Thoracic aorta (tissue), 2 donors: ENCODE measurements around the gene PTPRG. TPM values are rescaled to one million over a fixed set of nuclear protein-coding genes. Genes with fewer than 3 reads are reported as not detected.

Experiments
- ATAC-seq: fragments of 150-250 bp; one replicate; pipeline ENCODE4 v1.8.0; 2017; ENCODE audit warnings: low read depth; ENCODE audit not compliant: insufficient number of reproducible peaks, low FRiP score
- DNase-seq: peaks from one replicate; pipeline ENCODE4 v3.0.0-alpha.2; 2020; ENCODE audit warnings: low spot score
- H3K27ac ChIP-seq, 2 donors: fragments of 200-600 bp; sonication (generic); 1 replicate in 1 of 2; 2 replicates in 1 of 2; pipeline ENCODE4 v1.5.1; 2016; ENCODE audit warnings: mild to moderate bottlenecking in 2 of 2, moderate library complexity in 2 of 2
- H3K27me3 ChIP-seq: fragments of 200-600 bp; sonication (generic); replicated peaks from 2 replicates; pipeline ENCODE4 v1.6.0; 2016; ENCODE audit warnings: mild to moderate bottlenecking; ENCODE audit not compliant: insufficient read depth
- H3K36me3 ChIP-seq: fragments of 200-600 bp; sonication (generic); one replicate; pipeline ENCODE4 v1.5.1; 2016
- H3K4me1 ChIP-seq, 2 donors: fragments of 200-600 bp; sonication (generic); 1 replicate in 1 of 2; 2 replicates in 1 of 2; pipeline versions ENCODE4 v1.5.1 to v1.6.0; 2016; ENCODE audit warnings: low read depth in 2 of 2, mild to moderate bottlenecking in 1 of 2; ENCODE audit not compliant: control insufficient read depth in 1 of 2
- H3K4me3 ChIP-seq: fragments of 200-600 bp; sonication (generic); 2 replicates; pipeline ENCODE4 v1.5.1; 2016; ENCODE audit warnings: mild to moderate bottlenecking
- H3K9me3 ChIP-seq: fragments of 200-600 bp; sonication (generic); 2 replicates; pipeline ENCODE4 v1.5.1; 2016
- CTCF ChIP-seq: fragments of 200-600 bp; sonication (generic); IDR thresholded peaks from one replicate; pipeline ENCODE4 v1.5.1; 2019; ENCODE audit warnings: antibody characterized with exemption
- total RNA-seq, 2 donors: library from RNA; depleted of rRNA; stranded (reverse); fragments of >200 nt; gene quantifications; one replicate each; pipeline versions ENCODE4 v1.1.0 to v1.2.3, GENCODE V29; 2016

PTPRG gene
- total RNA-seq, 2 donors from 2014 or later: 154 to 208 TPM

GRCh38 chr3:61935814-61936213 is 374.4 kb downstream of the PTPRG start:
- H3K36me3 ChIP-seq: no peaks in the 10 kb centered on the region
- no peaks in the 10 kb centered on the region for H3K9me3 ChIP-seq
- H3K27ac ChIP-seq: no peak overlapping the region
- H3K4me1 ChIP-seq: peaks cover 5 to 28% of the 10 kb centered on the region in 2 donors
- no peaks in the 10 kb centered on the region for H3K27me3 ChIP-seq
- H3K4me3 ChIP-seq: no peak overlapping the region
- no peak for TF ChIP-seq CTCF
- ATAC-seq (no peak), DNase-seq (no peak)

GRCh38 chr3:61936344-61936937 is 375.1 kb downstream of the PTPRG start:
- ATAC-seq: no peak
- DNase-seq: no peak
- no peaks in the 10 kb centered on the region for H3K27me3 ChIP-seq

GRCh38 chr3:61937477-61937876 is 376.1 kb downstream of the PTPRG start:
- no peaks in the 10 kb centered on the region for H3K27me3 ChIP-seq
- ATAC-seq (no peak), DNase-seq (no peak)
- no peak for TF ChIP-seq CTCF
- no peaks in the 10 kb centered on the region for H3K36me3 ChIP-seq
- H3K27ac ChIP-seq: no peak overlapping the region
- no peak overlapping the region for H3K4me3 ChIP-seq
- H3K9me3 ChIP-seq: no peaks in the 10 kb centered on the region
- peaks cover 5 to 23% of the 10 kb centered on the region in 2 donors for H3K4me1 ChIP-seq

More at GRCh38 chr3:61936344-61936937, 375.1 kb downstream of the PTPRG start:
- Histone ChIP-seq H3K36me3 (no peaks in the 10 kb centered on the region), H3K9me3 (no peaks in the 10 kb centered on the region), H3K4me1 (peaks cover 5 to 28% of the 10 kb centered on the region in 2 donors), H3K27ac (no peak overlapping the region), H3K4me3 (no peak overlapping the region)
- TF ChIP-seq CTCF: peak; percentile 17

- no peaks in the 10 kb centered on the region for H3K27me3 ChIP-seq
- ATAC-seq (no peak), DNase-seq (no peak)
- H3K4me1 ChIP-seq: peaks cover 5 to 18% of the 10 kb centered on the region in 2 donors
- no peaks in the 10 kb centered on the region for H3K9me3 ChIP-seq
- no peak overlapping the region for H3K27ac ChIP-seq
- no peak for TF ChIP-seq CTCF
- H3K4me3 ChIP-seq: no peak overlapping the region
- no peaks in the 10 kb centered on the region for H3K36me3 ChIP-seq
Measured at GRCh38 chr3:61938878-61939549, 377.6 kb downstream of the PTPRG start.

GRCh38 chr3:61940236-61940635 is 378.9 kb downstream of the PTPRG start:
- Histone ChIP-seq H3K27me3 (no peaks in the 10 kb centered on the region), H3K9me3 (no peaks in the 10 kb centered on the region), H3K27ac (no peak overlapping the region), H3K4me3 (no peak overlapping the region), H3K4me1 (peaks cover 5 to 18% of the 10 kb centered on the region in 2 donors), H3K36me3 (no peaks in the 10 kb centered on the region)
- TF ChIP-seq CTCF: no peak
- no peak for ATAC-seq
- no peak for DNase-seq
